ENCODE data around the gene CCKAR. TPM values are rescaled to one million over a fixed set of nuclear protein-coding genes. Genes with fewer than 3 reads are reported as not detected.

CCKAR gene
- total and polyA plus RNA-seq, 7 experiments from 2014 or later: not detected

- no peaks in the 10 kb centered on the region for H3K27me3 ChIP-seq (ENCODE audit: control insufficient read depth in 2 of 2, insufficient read depth in 2 of 2, low read length in 2 of 2)
- intact Hi-C loops (cut with micrococcal nuclease): no loop called here
- H3K27me3 Mint-ChIP-seq: peaks cover 5 to 11% (median 9%) of the 10 kb centered on the region in 5 donors
- H3K4me1 Mint-ChIP-seq: no peaks in the 10 kb centered on the region
- peaks cover 0 to 4% (median 0%) of the 10 kb centered on the region in 11 donors for H3K9me3 Mint-ChIP-seq
- ATAC-seq (no peak), DNase-seq (no peak)
- H3K4me3 ChIP-seq (ENCODE audit: low read length): no peak overlapping the region
- CTCF ChIA-PET: no interaction called here
- H3K9me3 ChIP-seq (ENCODE audit: control insufficient read depth in 2 of 3, low read length in 3 of 3): no peaks in the 10 kb centered on the region
- H3K4me3 Mint-ChIP-seq: no peak overlapping the region
- no peak overlapping the region for H3K27ac Mint-ChIP-seq
- H3K36me3 Mint-ChIP-seq: no peaks in the 10 kb centered on the region
- no peak overlapping the region for H3K27ac ChIP-seq (ENCODE audit: low read depth, low read length)
- H3K4me1 ChIP-seq (ENCODE audit: control insufficient read depth in 2 of 2, insufficient read depth in 2 of 2, low read length in 2 of 2): no peaks in the 10 kb centered on the region
- POLR2A ChIA-PET: no interaction called here
- no peaks in the 10 kb centered on the region for H3K36me3 ChIP-seq (ENCODE audit: control insufficient read depth in 2 of 3, insufficient read depth in 3 of 3, low read length in 3 of 3)
Observed at GRCh38 chr4:26525136-26525770, 35.0 kb upstream of the CCKAR start.

- H3K36me3 Mint-ChIP-seq: no peaks in the 10 kb centered on the region
- POLR2A ChIA-PET: no interaction called here
Observed at GRCh38 chr4:26524011-26524410, 33.7 kb upstream of the CCKAR start.

GRCh38 chr4:26522478-26522877 lies 32.2 kb upstream of the CCKAR start:
- ChIA-PET CTCF (no interaction called here), POLR2A (interaction anchor here (0.6 kb wide), 1 partner anchor 821 kb away, joined by 4 read pairs; no protein-coding TSS in a partner anchor)
- no peaks in the 10 kb centered on the region for H3K36me3 Mint-ChIP-seq
- DNase-seq (no peak), ATAC-seq (no peak)
- peaks cover 5 to 12% (median 11%) of the 10 kb centered on the region in 5 donors for H3K27me3 Mint-ChIP-seq
- H3K27ac ChIP-seq (ENCODE audit: low read depth, low read length): no peak overlapping the region
- no peaks in the 10 kb centered on the region for H3K9me3 Mint-ChIP-seq
- no peaks in the 10 kb centered on the region for H3K4me1 ChIP-seq (ENCODE audit: control insufficient read depth in 2 of 2, insufficient read depth in 2 of 2, low read length in 2 of 2)
- no peaks in the 10 kb centered on the region for H3K4me1 Mint-ChIP-seq
- no peaks in the 10 kb centered on the region for H3K27me3 ChIP-seq (ENCODE audit: control insufficient read depth in 2 of 2, insufficient read depth in 2 of 2, low read length in 2 of 2)
- H3K27ac Mint-ChIP-seq: no peak overlapping the region
- H3K36me3 ChIP-seq (ENCODE audit: control insufficient read depth in 2 of 3, insufficient read depth in 3 of 3, low read length in 3 of 3): no peaks in the 10 kb centered on the region
- H3K9me3 ChIP-seq (ENCODE audit: control insufficient read depth in 2 of 3, low read length in 3 of 3): no peaks in the 10 kb centered on the region
- intact Hi-C loops (cut with micrococcal nuclease): no loop called here
- no peak overlapping the region for H3K4me3 ChIP-seq (ENCODE audit: low read length)
- no peak overlapping the region for H3K4me3 Mint-ChIP-seq

More at GRCh38 chr4:26524011-26524410, 33.7 kb upstream of the CCKAR start:
- Mint-ChIP-seq H3K27ac (no peak overlapping the region), H3K27me3 (peaks cover 5 to 12% (median 11%) of the 10 kb centered on the region in 5 donors), H3K4me3 (no peak overlapping the region), H3K4me1 (no peaks in the 10 kb centered on the region), H3K9me3 (no peaks in the 10 kb centered on the region)
- DNase-seq: no peak
- ATAC-seq: no peak
- H3K4me3 ChIP-seq (ENCODE audit: low read length): no peak overlapping the region
- no peaks in the 10 kb centered on the region for H3K9me3 ChIP-seq (ENCODE audit: control insufficient read depth in 2 of 3, low read length in 3 of 3)
- H3K36me3 ChIP-seq (ENCODE audit: control insufficient read depth in 2 of 3, insufficient read depth in 3 of 3, low read length in 3 of 3): no peaks in the 10 kb centered on the region
- H3K27me3 ChIP-seq (ENCODE audit: control insufficient read depth in 2 of 2, insufficient read depth in 2 of 2, low read length in 2 of 2): no peaks in the 10 kb centered on the region
- no peaks in the 10 kb centered on the region for H3K4me1 ChIP-seq (ENCODE audit: control insufficient read depth in 2 of 2, insufficient read depth in 2 of 2, low read length in 2 of 2)
- CTCF ChIA-PET: no interaction called here
- intact Hi-C loops (cut with micrococcal nuclease): no loop called here
- no peak overlapping the region for H3K27ac ChIP-seq (ENCODE audit: low read depth, low read length)

- Histone ChIP-seq H3K9me3 (ENCODE audit: control insufficient read depth in 2 of 3, low read length in 3 of 3) (no peaks in the 10 kb centered on the region), H3K27ac (ENCODE audit: low read depth, low read length) (no peak overlapping the region), H3K4me1 (ENCODE audit: control insufficient read depth in 2 of 2, insufficient read depth in 2 of 2, low read length in 2 of 2) (no peaks in the 10 kb centered on the region), H3K36me3 (ENCODE audit: control insufficient read depth in 2 of 3, insufficient read depth in 3 of 3, low read length in 3 of 3) (no peaks in the 10 kb centered on the region), H3K27me3 (ENCODE audit: control insufficient read depth in 2 of 2, insufficient read depth in 2 of 2, low read length in 2 of 2) (no peaks in the 10 kb centered on the region), H3K4me3 (ENCODE audit: low read length) (no peak overlapping the region)
- Mint-ChIP-seq H3K27ac (no peak overlapping the region), H3K9me3 (no peaks in the 10 kb centered on the region), H3K27me3 (peaks cover 5 to 22% (median 11%) of the 10 kb centered on the region in 5 donors), H3K4me3 (no peak overlapping the region), H3K4me1 (no peaks in the 10 kb centered on the region), H3K36me3 (no peaks in the 10 kb centered on the region)
- ATAC-seq (no peak), DNase-seq (no peak)
- ChIA-PET CTCF (no interaction called here), POLR2A (no interaction called here)
- intact Hi-C loops (cut with micrococcal nuclease): no loop called here
Observed at GRCh38 chr4:26520728-26521450, 30.6 kb upstream of the CCKAR start.

- no peaks in the 10 kb centered on the region for H3K9me3 ChIP-seq (ENCODE audit: control insufficient read depth in 2 of 3, low read length in 3 of 3)
- ATAC-seq (no peak), DNase-seq (no peak)
- no peaks in the 10 kb centered on the region for H3K36me3 ChIP-seq (ENCODE audit: control insufficient read depth in 2 of 3, insufficient read depth in 3 of 3, low read length in 3 of 3)
- H3K27me3 ChIP-seq (ENCODE audit: control insufficient read depth in 2 of 2, insufficient read depth in 2 of 2, low read length in 2 of 2): no peaks in the 10 kb centered on the region
- Mint-ChIP-seq H3K27ac (no peak overlapping the region), H3K36me3 (no peaks in the 10 kb centered on the region), H3K4me3 (no peak overlapping the region), H3K4me1 (no peaks in the 10 kb centered on the region), H3K9me3 (peaks cover 0 to 3% (median 0%) of the 10 kb centered on the region in 11 donors), H3K27me3 (peaks cover 1 to 17% (median 12%) of the 10 kb centered on the region in 5 donors)
- H3K4me3 ChIP-seq (ENCODE audit: low read length): no peak overlapping the region
- no peak overlapping the region for H3K27ac ChIP-seq (ENCODE audit: low read depth, low read length)
- POLR2A ChIA-PET: no interaction called here
- intact Hi-C loops (cut with micrococcal nuclease): no loop called here
- no peaks in the 10 kb centered on the region for H3K4me1 ChIP-seq (ENCODE audit: control insufficient read depth in 2 of 2, insufficient read depth in 2 of 2, low read length in 2 of 2)
- CTCF ChIA-PET: no interaction called here
Observed at GRCh38 chr4:26515936-26516335, 25.7 kb upstream of the CCKAR start.

GRCh38 chr4:26510334-26510964 lies 20.2 kb upstream of the CCKAR start:
- Histone ChIP-seq H3K27ac (ENCODE audit: low read depth, low read length) (no peak overlapping the region), H3K4me3 (ENCODE audit: low read length) (no peak overlapping the region), H3K4me1 (ENCODE audit: control insufficient read depth in 2 of 2, insufficient read depth in 2 of 2, low read length in 2 of 2) (no peaks in the 10 kb centered on the region), H3K36me3 (ENCODE audit: control insufficient read depth in 2 of 3, insufficient read depth in 3 of 3, low read length in 3 of 3) (no peaks in the 10 kb centered on the region), H3K27me3 (ENCODE audit: control insufficient read depth in 2 of 2, insufficient read depth in 2 of 2, low read length in 2 of 2) (no peaks in the 10 kb centered on the region), H3K9me3 (ENCODE audit: control insufficient read depth in 2 of 3, low read length in 3 of 3) (no peaks in the 10 kb centered on the region)
- H3K36me3 Mint-ChIP-seq: no peaks in the 10 kb centered on the region
- H3K27me3 Mint-ChIP-seq: peaks cover 0 to 10% (median 7%) of the 10 kb centered on the region in 5 donors
- H3K4me3 Mint-ChIP-seq: no peak overlapping the region
- ChIA-PET POLR2A (no interaction called here), CTCF (no interaction called here)
- intact Hi-C loops (cut with micrococcal nuclease): no loop called here
- peaks cover 0 to 4% (median 0%) of the 10 kb centered on the region in 11 donors for H3K9me3 Mint-ChIP-seq
- ATAC-seq (no peak), DNase-seq (no peak)
- no peak overlapping the region for H3K27ac Mint-ChIP-seq
- H3K4me1 Mint-ChIP-seq: no peaks in the 10 kb centered on the region
